Neural progenitor cell (in vitro differentiated cells): ENCODE measurements around the gene SLC25A15. TPM values are rescaled to one million over a fixed set of nuclear protein-coding genes. Genes with fewer than 3 reads are reported as not detected.
A peak's percentile ranks its signal among the peaks of the same experiment; 100 is the strongest.

Experiments used
- DNase-seq: peaks from one replicate; pipeline ENCODE4 v3.0.0-alpha.2; 2016; ENCODE audit warnings: low spot score
- H2AFZ ChIP-seq: fragments of 200-600 bp; sonication (generic); replicated peaks from 2 replicates; pipeline ENCODE4 v1.6.1; 2016; ENCODE audit warnings: antibody characterized with exemption
- H3F3A ChIP-seq: fragments of 200-600 bp; sonication (generic); 2 replicates; pipeline ENCODE4 v1.6.1; 2016; ENCODE audit warnings: antibody characterized with exemption, low read depth
- H3K27ac ChIP-seq: fragments of 200-600 bp; sonication (generic); 2 replicates; pipeline ENCODE4 v1.5.1; 2016; ENCODE audit warnings: mild to moderate bottlenecking
- H3K27me3 ChIP-seq: fragments of 200-600 bp; sonication (generic); 2 replicates; pipeline ENCODE4 v1.6.1; 2016; ENCODE audit warnings: mild to moderate bottlenecking, moderate library complexity
- H3K36me3 ChIP-seq: fragments of 200-600 bp; sonication (generic); 2 replicates; pipeline ENCODE4 v1.5.1; 2016
- H3K4me1 ChIP-seq: fragments of 200-600 bp; sonication (generic); 2 replicates; pipeline ENCODE4 v1.6.1; 2016; ENCODE audit warnings: mixed run types
- H3K4me2 ChIP-seq: fragments of 200-600 bp; sonication (generic); 2 replicates; pipeline ENCODE4 v1.6.1; 2016
- H3K4me3 ChIP-seq: fragments of 200-600 bp; sonication (generic); 2 replicates; pipeline ENCODE4 v1.5.1; 2016
- H3K79me2 ChIP-seq: fragments of 200-600 bp; sonication (generic); 2 replicates; pipeline ENCODE4 v1.6.1; 2016; ENCODE audit warnings: low read depth
- H3K9ac ChIP-seq: fragments of 200-600 bp; sonication (generic); 2 replicates; pipeline ENCODE4 v1.6.1; 2016
- H3K9me3 ChIP-seq: fragments of 200-600 bp; sonication (generic); 2 replicates; pipeline ENCODE4 v1.5.1; 2016; ENCODE audit warnings: low read depth
- H4K20me1 ChIP-seq: fragments of 200-600 bp; sonication (generic); 2 replicates; pipeline ENCODE4 v1.6.1; 2016; ENCODE audit warnings: low read depth
- H3K27ac Mint-ChIP-seq: 3 replicates; pipeline ENCODE4 v1.8.0; 2021; ENCODE audit warnings: mixed read lengths
- H3K27me3 Mint-ChIP-seq: 2 replicates; pipeline ENCODE4 v1.8.0; 2022; ENCODE audit warnings: low read depth, mild to moderate bottlenecking, inconsistent platforms, moderate library complexity, mixed read lengths; ENCODE audit not compliant: insufficient read depth
- H3K36me3 Mint-ChIP-seq: 3 replicates; pipeline ENCODE4 v1.8.0; 2021; ENCODE audit warnings: mixed read lengths
- H3K4me1 Mint-ChIP-seq: 3 replicates; pipeline ENCODE4 v1.8.0; 2021; ENCODE audit warnings: mixed read lengths
- H3K4me3 Mint-ChIP-seq: 3 replicates; pipeline ENCODE4 v1.8.0; 2021; ENCODE audit warnings: mild to moderate bottlenecking, moderate library complexity, mixed read lengths
- H3K9me3 Mint-ChIP-seq: 3 replicates; pipeline ENCODE4 v1.8.0; 2020; ENCODE audit warnings: mixed read lengths
- EZH2 ChIP-seq: fragments of 200-600 bp; sonication (generic); IDR thresholded peaks from 2 replicates; pipeline ENCODE4 v1.6.1; 2017; ENCODE audit warnings: antibody characterized with exemption, mild to moderate bottlenecking, moderate library complexity
- EZH2phosphoT487 ChIP-seq: fragments of 200-600 bp; sonication (generic); IDR thresholded peaks from 2 replicates; pipeline ENCODE4 v1.6.1; 2017; ENCODE audit warnings: antibody characterized with exemption
- total RNA-seq: library from RNA; depleted of rRNA; stranded (reverse); fragments of >200 nt; gene quantifications from 2 replicates; pipeline ENCODE4 v1.2.3, GENCODE V29; 2015; ENCODE audit warnings: low replicate concordance
- TF ChIP-seq, protein P1 (sequence below): fragments of 200-600 bp; sonication (generic); IDR thresholded peaks from 2 replicates; pipeline ENCODE4 v1.5.1; 2017; ENCODE audit warnings: antibody characterized with exemption, mild to moderate bottlenecking

SLC25A15 gene
- total RNA-seq, 1 donor from 2014 or later, result 33.7 TPM

GRCh38 chr13:40777166-40777808 lies 12.1 kb upstream of the SLC25A15 start:
- Histone ChIP-seq H3K36me3 (no peaks in the 10 kb centered on the region), H3F3A (peaks cover 6% of the 10 kb centered on the region), H3K27ac (no peak overlapping the region), H3K9ac (no peak overlapping the region), H3K4me2 (peak overlapping the region; percentile 67), H3K9me3 (no peaks in the 10 kb centered on the region), H4K20me1 (no peaks in the 10 kb centered on the region), H3K4me1 (no peaks in the 10 kb centered on the region), H2AFZ (peak overlapping the region; percentile 30), H3K27me3 (no peaks in the 10 kb centered on the region), H3K79me2 (no peaks in the 10 kb centered on the region), H3K4me3 (peak overlapping the region; percentile 41)
- peaks cover 4% of the 10 kb centered on the region for H3K27me3 Mint-ChIP-seq
- H3K36me3 Mint-ChIP-seq, result no peaks in the 10 kb centered on the region
- TF ChIP-seq, protein P1, sequence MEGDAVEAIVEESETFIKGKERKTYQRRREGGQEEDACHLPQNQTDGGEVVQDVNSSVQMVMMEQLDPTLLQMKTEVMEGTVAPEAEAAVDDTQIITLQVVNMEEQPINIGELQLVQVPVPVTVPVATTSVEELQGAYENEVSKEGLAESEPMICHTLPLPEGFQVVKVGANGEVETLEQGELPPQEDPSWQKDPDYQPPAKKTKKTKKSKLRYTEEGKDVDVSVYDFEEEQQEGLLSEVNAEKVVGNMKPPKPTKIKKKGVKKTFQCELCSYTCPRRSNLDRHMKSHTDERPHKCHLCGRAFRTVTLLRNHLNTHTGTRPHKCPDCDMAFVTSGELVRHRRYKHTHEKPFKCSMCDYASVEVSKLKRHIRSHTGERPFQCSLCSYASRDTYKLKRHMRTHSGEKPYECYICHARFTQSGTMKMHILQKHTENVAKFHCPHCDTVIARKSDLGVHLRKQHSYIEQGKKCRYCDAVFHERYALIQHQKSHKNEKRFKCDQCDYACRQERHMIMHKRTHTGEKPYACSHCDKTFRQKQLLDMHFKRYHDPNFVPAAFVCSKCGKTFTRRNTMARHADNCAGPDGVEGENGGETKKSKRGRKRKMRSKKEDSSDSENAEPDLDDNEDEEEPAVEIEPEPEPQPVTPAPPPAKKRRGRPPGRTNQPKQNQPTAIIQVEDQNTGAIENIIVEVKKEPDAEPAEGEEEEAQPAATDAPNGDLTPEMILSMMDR, result peak; percentile 80
- TF ChIP-seq EZH2phosphoT487 (no peak), EZH2 (no peak)
- H3K4me3 Mint-ChIP-seq, result peak overlapping the region; percentile 28
- DNase-seq, result peak; percentile 66
- peaks cover 2% of the 10 kb centered on the region for H3K4me1 Mint-ChIP-seq
- H3K9me3 Mint-ChIP-seq, result no peaks in the 10 kb centered on the region
- no peak overlapping the region for H3K27ac Mint-ChIP-seq

GRCh38 chr13:40777809-40778175 lies 11.6 kb upstream of the SLC25A15 start:
- Mint-ChIP-seq H3K4me1 (peaks cover 2% of the 10 kb centered on the region), H3K27ac (no peak overlapping the region), H3K27me3 (peaks cover 4% of the 10 kb centered on the region), H3K36me3 (no peaks in the 10 kb centered on the region), H3K4me3 (no peak overlapping the region), H3K9me3 (no peaks in the 10 kb centered on the region)
- Histone ChIP-seq H3K79me2 (no peaks in the 10 kb centered on the region), H3K4me1 (no peaks in the 10 kb centered on the region), H3K4me2 (peak overlapping the region; percentile 67), H3K36me3 (no peaks in the 10 kb centered on the region), H3K9ac (no peak overlapping the region), H2AFZ (peak overlapping the region; percentile 30), H3F3A (peaks cover 6% of the 10 kb centered on the region), H3K27me3 (no peaks in the 10 kb centered on the region), H3K4me3 (no peak overlapping the region), H3K27ac (no peak overlapping the region), H3K9me3 (no peaks in the 10 kb centered on the region), H4K20me1 (no peaks in the 10 kb centered on the region)
- TF ChIP-seq EZH2phosphoT487 (no peak), EZH2 (no peak)
- TF ChIP-seq, protein P1, result no peak
- DNase-seq, result no peak

- Mint-ChIP-seq H3K4me1 (peaks cover 2% of the 10 kb centered on the region), H3K9me3 (no peaks in the 10 kb centered on the region), H3K36me3 (no peaks in the 10 kb centered on the region), H3K27me3 (peaks cover 4% of the 10 kb centered on the region), H3K27ac (no peak overlapping the region), H3K4me3 (no peak overlapping the region)
- TF ChIP-seq, protein P1, result no peak
- TF ChIP-seq EZH2 (no peak), EZH2phosphoT487 (no peak)
- H2AFZ ChIP-seq, result peak overlapping the region; percentile 10
- no peaks in the 10 kb centered on the region for H3K79me2 ChIP-seq
- H3F3A ChIP-seq, result peaks cover 6% of the 10 kb centered on the region
- DNase-seq, result no peak
- H3K27me3 ChIP-seq, result no peaks in the 10 kb centered on the region
- no peaks in the 10 kb centered on the region for H3K36me3 ChIP-seq
- no peaks in the 10 kb centered on the region for H3K9me3 ChIP-seq
- H3K4me1 ChIP-seq, result no peaks in the 10 kb centered on the region
- no peak overlapping the region for H3K4me3 ChIP-seq
- H3K27ac ChIP-seq, result no peak overlapping the region
- no peak overlapping the region for H3K4me2 ChIP-seq
- no peak overlapping the region for H3K9ac ChIP-seq
- H4K20me1 ChIP-seq, result no peaks in the 10 kb centered on the region
Observed at GRCh38 chr13:40779049-40779448, 10.4 kb upstream of the SLC25A15 start.
